PC-3 (cell line): Measurements from ENCODE around the gene ARL2BP.

Source experiments
- CTCF ChIP-seq: fragments of 300-600 bp; sonication (generic); conservative IDR thresholded peaks from 2 replicates; pipeline ENCODE4 v1.5.1; 2017; ENCODE audit warnings: antibody characterized with exemption, low read depth, mild to moderate bottlenecking, low read length
- EZH2 ChIP-seq: fragments of 300-600 bp; sonication (generic); IDR thresholded peaks from one replicate; pipeline ENCODE4 v1.6.1; 2017; ENCODE audit warnings: antibody characterized with exemption, mild to moderate bottlenecking, low read length; ENCODE audit not compliant: unreplicated experiment
- EZH2phosphoT487 ChIP-seq: fragments of 300-600 bp; sonication (generic); IDR thresholded peaks from 2 replicates; pipeline ENCODE4 v1.6.1; 2018; ENCODE audit warnings: mild to moderate bottlenecking, antibody characterized with exemption, low read length, borderline replicate concordance

GRCh38 chr16:57242650-57243049 lies 2.4 kb upstream of the ARL2BP start:
- TF ChIP-seq CTCF (no peak), EZH2 (no peak), EZH2phosphoT487 (no peak)
